ENCODE results near the gene PRKCB.
"Not testable (repeated sequence)": the region's sequence is repeated elsewhere in the genome, so short reads cannot be mapped to it uniquely, and the experiment has no call there.

Gene PRKCB

DNA sequence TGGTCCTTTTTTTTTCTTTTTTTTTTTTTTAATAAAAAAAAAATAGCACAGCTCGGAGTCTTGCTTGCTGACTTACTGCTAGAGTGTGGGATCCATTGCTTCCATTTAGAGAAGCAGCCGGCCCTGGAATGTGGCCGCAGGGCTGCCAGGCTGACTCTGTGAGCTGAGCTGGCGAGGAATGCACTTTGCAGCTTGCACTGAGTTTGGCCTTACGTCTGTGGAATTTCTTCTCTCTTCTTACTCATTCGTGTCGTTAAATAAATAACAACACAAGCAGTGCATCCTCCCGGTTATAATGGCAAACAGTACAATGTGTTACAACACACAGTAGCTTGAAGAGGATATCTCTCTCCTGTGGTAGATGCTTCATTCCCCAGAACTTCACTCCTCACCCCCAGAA is 69.2 kb downstream of the PRKCB start:
- DNase-seq: no peak

DNA sequence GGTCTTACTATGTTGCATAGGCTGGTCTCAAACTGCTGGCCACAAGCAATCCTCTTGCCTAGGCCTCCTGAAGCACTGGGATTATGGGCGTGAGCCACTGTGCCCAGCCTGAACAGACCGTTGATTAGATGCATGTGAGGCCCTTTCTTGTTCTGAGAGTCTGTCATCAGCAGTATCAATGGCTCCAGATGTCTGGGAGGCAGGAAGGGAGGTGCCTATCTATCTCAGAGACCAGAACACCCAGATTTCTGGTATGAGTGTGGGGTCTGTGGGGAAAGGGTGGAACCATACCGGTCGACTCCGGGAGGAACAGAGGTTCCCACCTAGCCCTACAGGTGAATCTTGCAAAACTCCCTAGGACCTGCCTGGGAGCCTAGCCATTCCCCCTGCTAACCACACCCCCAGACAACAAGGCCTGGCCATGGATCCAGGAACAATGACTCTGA is 71.7 kb downstream of the PRKCB start:
- DNase-seq: no peak

DNA sequence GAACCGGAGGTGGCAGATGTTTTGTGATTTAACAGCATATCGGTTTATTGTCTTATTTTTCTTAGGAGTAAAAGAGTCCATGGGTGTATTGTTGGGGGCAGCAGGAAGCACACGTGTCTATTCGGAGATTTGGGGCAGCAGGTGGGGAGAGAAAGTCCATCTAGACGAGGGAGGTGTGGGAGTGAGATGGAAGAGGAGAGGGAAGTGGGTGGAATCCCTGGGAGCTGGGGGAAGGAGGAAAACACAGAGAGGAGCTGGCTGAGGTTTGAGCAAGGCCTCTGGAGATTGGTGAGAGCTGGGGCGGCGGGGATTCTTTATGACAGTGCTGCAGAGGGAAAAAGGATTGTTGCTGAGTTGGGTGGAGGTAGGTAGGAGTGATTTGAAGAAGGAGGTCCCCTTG is 72.1 kb downstream of the PRKCB start:
- DNase-seq: no peak

DNA sequence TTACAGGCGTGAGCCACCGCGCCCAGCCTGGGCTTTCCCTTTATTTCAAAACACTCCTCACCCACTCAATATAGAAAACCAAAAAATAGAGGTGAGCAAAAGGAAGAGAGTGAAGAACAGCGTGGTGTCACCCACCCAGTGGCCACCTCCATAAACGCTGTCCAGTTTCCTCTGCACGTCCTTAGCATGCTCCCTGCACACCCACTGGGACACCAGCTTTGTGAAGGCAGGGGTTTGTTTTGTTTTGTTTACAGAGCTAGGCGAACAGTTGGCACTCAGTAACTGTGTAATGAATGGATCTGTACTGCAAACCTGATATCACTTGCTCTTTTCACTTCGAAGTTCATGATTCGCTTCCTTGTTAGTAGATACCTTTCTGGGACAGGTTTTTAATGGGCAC is 73.0 kb downstream of the PRKCB start:
- no peak for DNase-seq

DNA sequence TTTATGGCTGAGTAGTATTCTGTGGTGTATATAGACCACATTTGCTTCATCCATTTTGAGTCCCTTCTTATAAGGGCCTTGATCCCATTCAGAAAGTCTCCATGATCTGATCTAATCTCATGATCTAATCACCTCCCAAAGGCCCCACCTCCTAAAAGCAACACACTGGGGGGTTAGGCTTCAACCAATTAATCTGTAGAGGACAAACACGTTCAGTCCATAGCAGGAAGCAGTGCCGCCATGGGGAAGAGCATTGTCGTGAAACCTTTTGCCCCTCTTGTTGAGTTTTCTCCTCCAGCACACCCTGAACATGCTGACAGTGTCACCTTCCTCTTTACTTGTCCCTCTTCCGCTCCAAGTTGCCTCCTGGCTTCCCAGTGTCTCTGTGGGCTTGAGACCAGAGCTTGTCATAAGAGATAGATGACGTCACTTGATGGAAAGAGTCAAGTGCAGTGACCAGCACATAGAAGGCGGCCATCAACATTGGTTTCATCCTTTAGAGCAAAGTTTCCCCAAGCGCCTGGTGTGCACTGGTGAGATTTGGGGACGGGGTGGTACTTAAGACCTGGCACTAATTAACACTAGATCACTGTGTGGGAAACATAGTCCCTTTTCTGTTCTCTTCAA is 74.1 kb downstream of the PRKCB start:
- no peak for DNase-seq

DNA sequence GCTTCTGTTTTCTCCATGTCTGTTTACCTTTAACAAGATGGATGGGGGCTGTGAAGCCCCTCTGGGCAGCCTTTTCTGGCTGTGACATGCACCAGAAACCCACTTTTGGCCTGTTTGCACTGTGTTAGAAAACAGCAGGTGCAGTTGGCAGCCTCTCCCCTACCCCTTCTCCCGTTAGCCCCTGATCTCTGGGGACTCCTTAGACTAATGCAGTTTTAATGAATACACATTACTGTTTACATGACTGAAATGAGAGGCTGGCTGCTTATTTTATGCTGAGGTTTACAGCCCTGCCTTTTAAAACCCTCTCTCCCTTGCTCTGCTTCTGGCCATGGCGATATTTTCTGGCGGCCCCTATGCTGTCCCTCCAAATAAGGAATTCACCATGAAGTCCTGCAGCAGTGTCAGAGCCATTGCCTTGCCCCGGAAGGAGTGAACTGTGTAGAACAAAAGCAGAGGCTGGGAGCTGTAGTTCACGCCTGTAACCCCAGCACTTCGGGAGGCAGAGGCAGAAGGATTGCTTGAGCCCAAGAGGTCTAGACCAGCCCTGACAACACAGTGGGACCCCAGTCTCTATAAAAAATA is 79.3 kb downstream of the PRKCB start:
- no peak for DNase-seq

DNA sequence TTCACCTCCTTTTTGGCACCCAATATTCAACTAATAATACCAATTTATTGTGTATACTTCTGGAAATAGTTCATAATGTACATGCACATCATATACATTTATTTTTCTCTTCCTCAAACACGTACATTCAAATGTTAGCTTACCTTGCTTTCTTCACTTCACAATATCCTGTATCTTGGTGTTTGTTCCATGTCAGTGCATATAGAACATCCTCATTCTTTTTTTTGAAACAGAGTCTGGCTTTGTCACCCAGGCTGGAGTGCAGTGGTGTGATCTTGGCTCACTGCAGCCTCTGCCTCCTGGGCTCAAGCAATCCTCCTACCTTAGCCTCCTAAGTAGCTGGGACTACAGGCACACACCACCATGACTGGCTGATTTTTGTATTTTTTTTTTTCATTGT is 80.8 kb downstream of the PRKCB start:
- not testable (repeated sequence) for DNase-seq

DNA sequence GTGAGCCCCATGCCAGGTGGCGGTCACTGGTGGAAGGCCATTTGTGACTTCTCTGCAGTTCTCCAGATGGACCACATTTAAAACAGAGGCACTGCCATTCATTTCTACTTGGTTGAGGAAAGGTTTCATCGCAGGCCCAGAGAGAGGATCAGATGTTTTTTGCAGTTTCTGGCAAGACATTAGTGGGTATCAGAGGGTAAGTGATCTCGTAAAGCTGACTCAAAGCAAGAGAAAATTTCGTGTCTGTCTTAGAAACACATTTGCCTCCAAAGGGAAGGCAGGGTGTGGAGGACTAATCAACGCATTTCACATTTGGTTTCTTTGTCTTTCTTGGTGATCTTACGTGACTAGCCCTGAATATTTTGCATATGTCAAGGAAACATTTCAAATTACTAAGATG is 81.8 kb downstream of the PRKCB start:
- DNase-seq: no peak

DNA sequence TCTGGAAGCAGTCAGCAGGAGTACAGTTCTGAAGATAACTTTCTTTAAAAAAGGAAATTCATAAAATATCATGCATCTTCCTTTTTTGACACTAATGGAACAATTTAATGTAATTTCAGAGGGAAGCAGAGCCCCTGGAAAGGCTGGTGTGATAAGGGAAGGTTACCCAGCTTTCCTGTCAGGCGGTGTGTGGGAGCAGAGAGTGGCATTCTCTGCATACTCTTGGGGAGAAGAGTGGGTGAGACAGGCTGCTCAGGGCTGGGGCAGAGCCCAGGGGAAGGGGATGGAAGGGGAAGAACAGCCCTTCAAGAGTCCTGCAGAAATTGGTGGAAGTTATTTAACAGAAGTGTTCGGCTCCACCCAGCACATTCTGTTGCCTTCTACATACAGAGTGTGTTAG is 84.7 kb downstream of the PRKCB start:
- no peak for DNase-seq

DNA sequence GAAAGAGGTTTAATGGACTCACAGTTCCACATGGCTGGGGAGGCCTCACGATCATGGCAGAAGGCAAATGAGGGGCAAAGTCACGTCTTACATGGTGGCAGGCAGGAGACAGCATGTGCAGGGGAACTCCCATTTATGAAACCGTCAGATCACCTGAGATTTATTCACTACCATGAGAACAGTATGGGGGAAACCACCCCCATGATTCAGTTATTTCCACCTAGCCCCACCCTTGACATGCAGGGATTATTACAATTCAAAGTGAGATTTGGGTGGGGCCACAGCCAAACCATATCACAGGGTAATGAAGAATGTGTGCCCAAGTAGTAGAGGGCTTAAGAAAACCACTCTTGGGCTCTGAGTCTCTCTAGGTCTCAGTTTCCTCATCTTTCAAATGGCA is 85.1 kb downstream of the PRKCB start:
- no peak for DNase-seq

DNA sequence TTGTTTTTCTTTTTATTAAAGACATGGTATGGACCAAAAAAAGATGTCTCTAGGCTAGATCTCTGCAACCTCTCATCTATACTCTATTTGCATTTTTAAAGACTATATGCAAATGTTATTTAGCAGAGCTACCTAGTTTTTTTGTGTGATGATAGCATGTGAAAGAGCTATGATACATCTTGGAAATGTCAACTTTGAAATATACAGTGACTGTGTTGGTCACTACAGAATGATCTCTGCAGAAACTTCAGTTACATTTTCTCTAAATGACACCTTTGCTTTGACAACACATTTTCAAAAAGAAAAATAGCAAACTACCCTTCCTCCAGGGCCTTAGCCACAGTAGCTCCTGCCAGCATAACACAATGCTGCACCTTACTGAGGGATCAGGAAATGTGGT is 86.6 kb downstream of the PRKCB start:
- no peak for DNase-seq

DNA sequence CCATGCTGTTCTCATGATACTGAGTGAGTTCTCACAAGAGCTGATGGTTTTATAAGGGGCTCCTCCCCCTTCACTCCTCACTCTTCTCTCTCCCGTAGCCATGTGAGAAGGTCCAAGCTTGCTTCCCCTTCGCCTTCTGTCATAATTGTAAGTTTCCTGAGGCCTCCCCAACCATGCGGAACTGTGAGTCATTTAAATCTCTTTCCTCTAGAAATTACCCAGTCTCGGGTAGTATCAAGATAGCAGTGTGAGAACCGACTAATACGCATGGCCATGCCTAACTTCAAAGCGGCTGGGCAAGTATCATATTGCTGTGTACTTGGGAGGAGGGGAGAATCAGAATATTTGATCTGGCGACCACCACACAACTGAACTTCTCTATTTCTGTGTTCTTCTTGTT is 88.3 kb downstream of the PRKCB start:
- no peak for DNase-seq

DNA sequence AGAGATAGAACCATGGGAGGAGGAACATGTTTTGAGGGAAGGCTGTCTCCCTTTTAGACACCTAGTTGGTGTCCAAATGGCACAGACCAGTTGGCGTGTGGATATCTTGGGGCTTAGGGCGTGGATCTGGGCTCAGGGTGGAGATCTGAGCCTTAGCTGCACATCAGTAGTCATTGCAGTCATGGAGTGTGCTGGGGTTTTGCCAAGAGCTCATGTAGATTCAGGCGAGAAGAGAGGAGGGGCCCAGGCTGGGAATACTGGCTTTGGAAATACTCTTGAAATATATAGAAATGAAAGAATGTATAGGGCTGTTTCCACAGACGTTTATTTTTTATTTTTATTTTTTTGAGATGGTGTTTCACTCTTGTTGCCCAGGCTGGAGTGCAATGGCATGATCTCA is 92.0 kb downstream of the PRKCB start:
- DNase-seq: no peak

DNA sequence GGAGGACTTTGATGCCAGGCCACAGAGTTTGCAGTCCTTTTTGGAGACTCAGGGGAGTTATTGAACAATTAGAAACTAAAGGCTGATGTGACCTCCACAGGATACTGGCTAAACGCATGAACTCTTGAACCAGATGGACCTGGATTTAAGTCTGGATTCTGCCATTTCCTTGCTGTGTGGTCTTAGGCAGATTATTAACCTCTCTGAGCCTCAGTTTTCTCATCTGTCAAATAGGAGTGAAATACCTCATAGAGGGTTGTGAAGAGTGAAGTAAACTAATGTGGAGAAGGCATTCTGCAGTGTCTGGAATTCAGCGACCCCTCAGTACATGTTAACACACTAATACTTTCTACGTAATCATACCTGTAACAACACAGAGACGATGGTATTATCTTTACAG is 93.5 kb downstream of the PRKCB start:
- DNase-seq: no peak

DNA sequence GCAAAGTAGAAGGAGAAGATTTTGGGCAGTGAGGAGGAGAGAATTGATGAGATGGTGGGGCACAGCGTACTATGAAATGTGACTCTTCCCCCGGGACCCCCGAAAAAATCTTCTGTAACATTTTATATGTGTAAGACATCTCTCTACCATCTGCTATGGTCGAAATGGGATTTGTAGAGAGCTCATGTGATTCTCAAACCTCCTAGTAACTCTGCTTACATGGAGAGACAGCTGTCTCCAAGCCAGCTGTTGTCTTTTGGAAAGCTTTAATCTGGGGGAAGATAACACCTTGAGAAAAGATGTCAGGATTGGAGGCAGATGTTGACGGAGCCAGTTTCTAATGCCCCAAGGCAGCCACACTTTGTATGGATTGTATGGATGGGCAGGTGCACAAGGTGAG is 94.1 kb downstream of the PRKCB start:
- DNase-seq: no peak

DNA sequence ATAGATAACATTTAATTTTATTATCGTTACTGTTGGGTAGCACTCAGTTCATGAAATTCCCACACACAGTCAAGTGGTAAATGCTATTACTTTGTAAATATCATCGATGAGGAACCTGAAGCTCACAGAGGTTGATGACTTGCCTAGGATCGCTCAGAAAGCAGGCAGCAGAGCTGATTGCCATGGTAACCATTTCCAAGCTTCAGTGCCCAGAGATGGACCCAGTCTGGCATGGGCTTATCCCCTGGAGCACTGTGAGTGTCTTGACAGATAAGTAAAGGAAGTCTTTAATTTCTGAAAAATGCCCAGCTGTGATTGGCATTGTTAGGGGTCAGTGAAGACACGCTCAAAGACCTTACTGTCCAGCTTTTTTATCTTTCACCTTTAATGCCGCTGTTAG is 95.0 kb downstream of the PRKCB start:
- no peak for DNase-seq

DNA sequence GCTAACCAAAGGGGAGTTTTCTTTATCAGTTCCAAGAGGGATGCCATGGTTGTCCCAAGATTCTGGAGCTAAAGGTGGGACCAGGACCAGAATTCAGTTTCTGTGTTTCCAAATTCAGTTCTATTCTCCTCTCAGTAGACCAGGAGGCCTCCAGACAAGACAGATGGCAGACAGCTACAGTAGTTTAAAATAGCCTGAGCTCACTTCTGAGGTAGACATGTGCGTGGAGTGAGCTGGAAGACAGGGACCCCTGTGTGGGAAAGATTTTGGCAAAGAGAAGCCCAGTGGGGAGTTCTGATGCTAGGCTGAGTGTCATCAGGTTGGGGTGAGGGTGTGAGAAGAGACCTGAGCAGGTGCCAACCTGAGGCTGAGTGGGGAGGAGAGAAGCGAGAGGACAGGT is 95.4 kb downstream of the PRKCB start:
- no peak for DNase-seq

DNA sequence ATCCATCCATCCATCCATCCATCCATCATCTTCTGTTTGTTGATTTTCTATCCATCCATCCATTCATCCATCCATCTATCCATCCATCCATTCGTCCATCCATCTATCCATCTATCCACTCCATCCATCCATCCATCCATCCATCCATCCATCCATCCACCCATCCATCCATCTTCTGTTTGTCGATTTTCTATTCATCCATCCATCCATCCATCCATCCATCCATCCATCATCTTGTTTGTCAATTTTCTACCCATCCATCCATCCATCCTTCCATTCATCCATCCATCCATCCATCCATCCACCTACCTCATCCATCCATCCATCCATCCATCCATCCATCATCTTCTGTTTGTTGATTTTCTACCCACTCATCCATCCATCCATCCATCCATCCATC is 97.9 kb downstream of the PRKCB start:
- DNase-seq: not testable (repeated sequence)

DNA sequence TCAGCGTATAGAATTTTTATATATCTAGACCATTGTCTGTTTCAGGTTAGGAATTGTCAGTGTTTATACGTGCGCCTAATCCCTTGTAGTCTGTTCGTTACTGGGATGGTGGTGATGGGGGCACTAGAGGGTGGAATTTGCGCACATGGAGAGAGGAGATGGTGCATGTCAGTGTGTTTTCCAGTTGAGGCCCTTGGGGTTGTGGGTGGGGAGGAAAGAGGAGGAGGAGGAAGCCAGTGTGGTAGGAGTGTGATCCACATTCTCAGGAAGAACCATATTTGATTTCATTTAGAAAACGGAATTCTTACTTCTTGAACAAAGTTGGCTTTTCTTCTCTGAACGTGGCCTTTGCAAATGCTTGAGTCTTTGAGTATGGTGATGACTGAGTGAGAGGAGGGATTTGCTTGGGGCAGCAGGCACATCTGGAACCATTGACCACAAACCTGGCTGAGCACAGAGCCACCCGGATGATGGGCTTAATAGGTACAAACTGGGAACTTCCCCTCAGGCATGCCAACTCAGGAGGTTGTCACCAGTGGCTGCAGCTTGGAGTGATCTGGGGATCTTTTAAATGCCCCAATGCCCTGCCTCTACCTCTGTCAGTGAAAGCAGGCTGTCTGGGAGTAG is 98.9 kb downstream of the PRKCB start:
- no peak for DNase-seq

DNA sequence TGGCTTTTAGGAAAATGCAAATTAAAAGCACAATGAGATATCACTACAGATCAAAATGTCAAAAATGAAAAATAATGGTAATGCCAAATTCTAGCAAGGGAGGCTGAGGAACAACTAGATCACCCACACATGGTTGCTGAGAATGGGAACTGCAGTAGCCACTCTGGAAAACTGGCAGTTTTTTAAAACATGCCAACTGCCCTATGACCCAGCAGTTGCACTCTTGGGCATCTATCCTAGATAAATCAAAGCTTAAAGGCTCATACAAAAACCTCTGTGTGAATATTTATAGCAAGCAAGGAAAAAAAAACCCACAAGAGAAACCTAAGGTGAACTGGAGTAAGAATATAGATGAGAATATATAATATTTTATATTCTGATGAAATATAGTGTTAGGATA is 104.3 kb downstream of the PRKCB start:
- no peak for DNase-seq

DNA sequence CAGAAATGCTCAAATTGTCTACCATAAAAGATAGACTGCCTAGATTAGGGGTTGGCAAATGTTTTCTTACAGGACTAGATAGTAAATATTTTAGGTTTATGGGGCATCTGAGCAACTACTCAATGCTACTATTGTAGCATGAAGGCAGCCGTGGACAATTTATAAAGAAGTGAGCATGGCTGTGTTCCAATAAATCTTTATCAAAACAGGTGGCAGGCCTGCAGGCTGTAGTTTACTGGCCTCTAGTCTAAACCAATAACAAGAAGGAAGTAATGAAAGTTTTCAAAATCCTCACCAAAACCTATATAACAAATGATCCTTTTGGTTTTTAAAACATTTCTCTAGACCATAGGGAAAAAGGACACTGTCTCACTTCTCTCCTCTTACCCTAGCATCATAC is 105.2 kb downstream of the PRKCB start:
- DNase-seq: no peak

DNA sequence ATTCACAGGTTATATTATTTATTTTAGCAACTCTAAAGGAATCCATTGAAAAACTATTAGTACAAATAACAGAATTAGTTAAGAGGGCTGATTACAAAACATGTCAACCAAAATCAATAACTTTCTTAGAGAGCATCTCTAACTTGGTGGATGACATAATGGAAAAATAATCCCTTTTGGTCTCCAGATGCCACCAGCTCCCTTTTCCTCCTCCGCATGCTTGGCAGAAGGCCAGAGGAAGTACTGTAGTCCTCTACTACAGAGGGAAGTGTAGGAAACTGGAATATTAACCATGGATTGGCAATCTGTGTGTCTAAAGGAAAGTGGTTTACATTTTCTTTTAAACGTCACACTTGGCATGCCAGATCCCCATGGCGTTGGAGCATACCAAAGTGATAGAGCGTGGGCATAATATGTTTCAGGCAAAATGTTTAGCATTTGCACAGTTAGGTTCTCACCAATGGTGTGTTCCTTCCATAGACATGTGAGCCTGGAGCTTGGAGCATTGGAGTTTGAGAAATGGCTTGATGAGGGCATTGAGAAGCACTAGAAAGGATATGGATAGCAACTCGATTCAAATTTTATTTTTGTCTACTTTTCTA is 106.3 kb downstream of the PRKCB start:
- no peak for DNase-seq

DNA sequence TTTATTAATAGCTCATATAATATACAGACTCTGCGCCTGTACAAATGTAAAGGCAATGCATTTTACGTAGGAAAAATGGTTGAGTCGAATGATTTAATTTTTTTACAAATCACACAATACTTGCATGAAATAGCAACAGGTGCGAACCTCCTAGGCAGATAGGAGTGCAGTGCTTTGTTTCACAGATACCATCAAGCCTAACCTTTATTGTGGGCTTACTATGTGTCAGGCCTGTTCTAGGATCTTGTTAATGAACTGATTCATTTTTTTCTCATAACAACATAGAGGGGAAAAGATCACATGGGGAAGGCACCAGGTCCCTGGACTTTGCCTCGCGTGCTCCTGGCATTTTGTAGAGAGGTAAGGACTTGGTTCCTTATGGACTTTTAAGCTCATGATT is 107.8 kb downstream of the PRKCB start:
- no peak for DNase-seq

DNA sequence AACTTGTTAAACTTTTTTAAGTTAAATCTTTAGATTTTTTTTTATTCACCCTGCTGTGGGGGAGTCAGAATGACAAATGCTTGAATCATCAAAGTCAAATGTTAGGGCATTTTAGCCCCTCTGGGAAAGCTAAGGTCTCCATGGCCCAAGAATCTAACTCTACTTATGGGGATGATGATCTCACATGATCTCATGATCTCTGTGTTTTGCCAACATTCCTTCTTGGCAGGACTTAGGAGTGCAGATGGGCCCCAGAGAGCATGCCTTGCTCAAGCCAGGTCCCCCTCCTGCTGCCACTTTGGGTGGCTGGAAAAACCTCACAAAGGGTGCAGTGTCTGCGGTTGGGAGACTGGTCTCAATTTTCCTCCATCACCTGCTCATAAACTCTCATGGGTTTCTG is 108.6 kb downstream of the PRKCB start:
- no peak for DNase-seq

DNA sequence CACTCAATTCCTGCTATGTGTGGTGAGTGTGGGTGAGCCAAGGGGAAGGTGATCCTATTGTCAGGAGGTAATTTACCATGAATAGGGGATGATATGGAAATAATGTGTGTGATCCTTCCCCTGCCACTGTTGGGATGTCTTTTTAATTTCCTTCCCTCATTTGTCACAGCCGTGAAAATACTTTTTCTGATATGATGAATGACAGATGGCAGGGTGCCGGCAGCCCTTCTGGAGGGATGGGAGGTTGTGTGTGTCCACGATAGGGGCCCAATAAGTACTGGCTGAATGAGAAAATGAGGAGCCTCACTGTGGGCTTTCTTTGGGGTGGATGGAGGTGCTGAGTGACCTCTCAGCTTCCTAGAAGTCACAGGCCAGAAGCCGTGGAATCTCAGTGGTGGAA is 109.5 kb downstream of the PRKCB start:
- no peak for DNase-seq

Measured in NCI-H748 treated with DMSO at 0.1 percent for 48 hours (cell line).